NCI-H345 (cell line): ENCODE data around the gene PCYT1A.

Experiments used
- DNase-seq: peaks from one replicate; lab custom pipeline; 2025; lab: John Stamatoyannopoulos, UW

The PCYT1A gene

GRCh38 chr3:196237203-196237602 lies 50.3 kb downstream of the PCYT1A start:
- DNase-seq: no peak

GRCh38 chr3:196236223-196236622 lies 51.3 kb downstream of the PCYT1A start:
- DNase-seq: no peak

- DNase-seq: no peak
These were observed 51.9 kb downstream of the PCYT1A start for GRCh38 chr3:196235452-196236122.

DNA sequence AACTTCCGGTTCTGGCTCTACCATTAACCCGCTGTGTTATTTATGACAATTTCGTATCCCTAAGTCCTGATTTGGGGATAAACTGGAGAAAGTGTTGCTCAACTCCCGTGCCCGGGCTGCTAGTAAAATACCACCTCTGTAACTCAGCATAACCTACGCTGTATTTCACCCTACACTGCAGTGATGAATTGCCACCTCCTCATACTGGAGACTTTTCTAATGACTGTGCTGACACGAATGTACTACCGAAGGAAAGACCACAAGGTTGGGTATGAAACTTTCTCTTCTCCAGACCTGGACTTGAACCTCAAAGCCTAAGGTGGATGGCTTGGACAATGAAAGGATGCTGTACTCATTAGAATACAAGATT lies 54.7 kb downstream of the PCYT1A start:
- DNase-seq: no peak

- DNase-seq: no peak
These were observed 55.2 kb downstream of the PCYT1A start for GRCh38 chr3:196232154-196232881.

DNA sequence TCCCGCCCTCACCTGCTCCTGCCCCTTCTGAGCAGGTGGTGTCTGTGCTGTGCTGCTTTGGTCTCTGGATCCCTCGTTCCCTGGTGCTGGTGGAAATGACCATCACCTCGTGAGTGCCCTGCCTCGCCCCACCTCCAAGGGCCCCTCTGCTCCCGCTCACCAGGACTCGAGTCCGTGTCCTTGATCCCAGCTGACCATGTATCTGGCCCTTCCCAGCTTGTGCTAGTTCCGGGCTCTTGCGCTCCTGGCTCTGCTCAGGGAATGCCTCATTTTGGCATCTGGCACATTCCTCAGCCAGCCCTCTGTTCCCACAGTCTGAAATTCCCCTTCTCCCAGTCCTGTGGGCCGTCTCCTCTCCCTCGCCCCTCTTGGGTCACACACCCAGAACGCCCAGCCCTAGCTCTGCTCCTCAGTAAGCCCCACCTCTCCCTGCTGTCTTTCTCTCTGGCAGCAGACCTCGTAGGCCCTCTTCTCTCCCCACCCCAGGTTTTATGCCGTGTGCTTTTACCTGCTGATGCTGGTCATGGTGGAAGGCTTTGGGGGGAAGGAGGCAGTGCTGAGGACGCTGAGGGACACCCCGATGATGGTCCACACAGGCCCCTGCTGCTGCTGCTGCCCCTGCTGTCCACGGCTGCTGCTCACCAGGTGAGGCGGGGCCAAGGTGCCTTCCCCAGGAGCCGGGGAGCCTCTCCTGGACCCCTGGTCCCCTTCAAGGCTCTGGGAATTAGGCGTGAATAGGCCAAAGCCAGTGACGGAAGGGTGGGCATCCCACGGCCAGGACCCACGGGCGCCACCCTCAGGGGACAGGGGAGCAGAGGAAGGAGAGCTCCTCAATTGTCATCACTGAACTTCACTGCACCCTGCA lies 59.7 kb downstream of the PCYT1A start:
- DNase-seq: no peak

DNA sequence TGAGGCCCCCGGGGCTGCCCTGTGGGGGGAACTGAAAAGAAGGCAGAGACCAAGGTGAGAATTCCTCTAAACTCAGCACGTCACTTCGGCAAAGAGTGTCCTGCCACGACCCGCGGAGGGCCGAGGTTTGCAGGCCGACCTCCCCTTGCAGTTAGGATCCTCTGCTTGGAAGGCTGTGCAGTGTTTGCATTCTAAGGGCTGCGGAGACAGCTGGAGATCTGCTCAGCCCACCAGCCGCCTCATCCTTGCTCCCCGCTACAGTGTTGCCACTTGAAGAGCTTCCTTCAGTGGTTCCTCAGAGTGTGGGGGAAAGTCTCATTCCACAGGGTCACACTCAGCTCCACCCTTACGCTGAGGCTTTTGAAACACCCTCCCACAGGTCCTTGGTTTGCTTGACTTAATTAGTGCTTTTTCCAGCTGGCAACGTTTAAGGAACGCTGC lies 60.4 kb downstream of the PCYT1A start:
- DNase-seq: no peak

DNA sequence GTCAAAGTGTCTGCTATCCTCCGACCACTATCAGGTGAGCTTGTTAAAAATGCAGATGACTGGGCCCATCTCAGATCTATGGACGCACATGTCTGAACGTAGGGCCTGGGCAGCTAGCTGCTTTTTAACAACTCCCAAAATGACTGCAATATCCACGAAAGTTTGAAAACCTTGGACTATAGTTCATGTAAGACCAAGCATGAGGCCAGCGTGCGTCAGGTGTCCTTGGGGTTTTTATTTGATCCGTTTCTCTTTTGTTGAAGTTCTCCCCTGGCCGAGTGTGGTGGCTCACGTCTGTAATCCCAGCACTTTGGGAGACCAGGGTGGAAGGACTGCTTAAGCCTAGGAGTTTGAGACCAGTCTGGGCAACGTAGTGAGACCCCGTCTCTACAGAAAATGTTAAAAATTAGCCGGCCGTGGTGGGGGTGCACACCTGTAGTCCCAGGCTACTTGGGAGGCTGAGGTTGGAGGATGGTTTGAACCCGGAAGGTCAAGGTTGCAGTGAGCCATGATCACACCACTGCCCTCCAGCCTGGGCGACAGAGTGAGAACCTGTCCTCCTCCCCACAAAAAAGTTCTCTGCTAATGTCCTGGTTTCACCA lies 61.7 kb downstream of the PCYT1A start:
- no peak for DNase-seq

GRCh38 chr3:196225086-196225485 lies 62.4 kb downstream of the PCYT1A start:
- no peak for DNase-seq

GRCh38 chr3:196222876-196223595 lies 64.5 kb downstream of the PCYT1A start:
- DNase-seq: peak; percentile 16

DNA sequence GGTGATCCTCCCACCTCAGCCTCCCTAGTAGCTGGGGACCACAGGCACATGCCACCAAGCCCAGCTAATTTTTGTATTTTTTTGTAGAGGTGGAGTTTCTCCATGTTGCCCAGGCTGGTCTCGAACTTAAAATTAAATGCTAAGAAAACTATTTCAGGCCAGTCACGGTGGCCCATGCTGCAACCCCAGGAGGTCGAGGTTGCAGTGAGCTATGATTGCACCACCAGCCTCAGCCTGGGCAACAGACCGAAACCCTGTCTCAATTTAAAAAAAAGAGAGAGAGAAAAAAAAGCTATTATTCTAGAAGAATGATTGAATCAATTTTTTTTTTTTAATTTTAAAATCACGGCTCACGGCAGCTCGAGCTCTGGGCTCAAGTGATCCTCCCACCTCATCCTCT lies 66.5 kb downstream of the PCYT1A start:
- no peak for DNase-seq

- DNase-seq: no peak
These were observed 66.9 kb downstream of the PCYT1A start for GRCh38 chr3:196220587-196220986.

DNA sequence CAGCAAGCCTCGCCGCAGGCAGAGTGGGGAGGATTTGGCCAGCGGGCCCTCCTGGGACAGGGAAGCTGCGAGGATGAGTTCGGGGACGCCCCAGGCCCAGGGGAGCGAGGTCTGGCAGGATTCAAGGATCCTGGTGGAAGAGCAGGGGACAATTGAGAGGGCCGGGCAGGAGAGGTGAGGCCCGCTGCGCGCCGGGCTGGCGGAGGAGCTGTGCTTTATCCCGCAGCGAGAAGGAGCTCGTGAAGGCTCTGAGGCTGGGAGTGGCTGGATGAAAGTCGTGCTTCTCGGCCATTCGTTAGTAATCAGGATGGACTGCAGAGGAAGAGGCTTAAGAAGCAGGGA lies 67.6 kb downstream of the PCYT1A start:
- no peak for DNase-seq

DNA sequence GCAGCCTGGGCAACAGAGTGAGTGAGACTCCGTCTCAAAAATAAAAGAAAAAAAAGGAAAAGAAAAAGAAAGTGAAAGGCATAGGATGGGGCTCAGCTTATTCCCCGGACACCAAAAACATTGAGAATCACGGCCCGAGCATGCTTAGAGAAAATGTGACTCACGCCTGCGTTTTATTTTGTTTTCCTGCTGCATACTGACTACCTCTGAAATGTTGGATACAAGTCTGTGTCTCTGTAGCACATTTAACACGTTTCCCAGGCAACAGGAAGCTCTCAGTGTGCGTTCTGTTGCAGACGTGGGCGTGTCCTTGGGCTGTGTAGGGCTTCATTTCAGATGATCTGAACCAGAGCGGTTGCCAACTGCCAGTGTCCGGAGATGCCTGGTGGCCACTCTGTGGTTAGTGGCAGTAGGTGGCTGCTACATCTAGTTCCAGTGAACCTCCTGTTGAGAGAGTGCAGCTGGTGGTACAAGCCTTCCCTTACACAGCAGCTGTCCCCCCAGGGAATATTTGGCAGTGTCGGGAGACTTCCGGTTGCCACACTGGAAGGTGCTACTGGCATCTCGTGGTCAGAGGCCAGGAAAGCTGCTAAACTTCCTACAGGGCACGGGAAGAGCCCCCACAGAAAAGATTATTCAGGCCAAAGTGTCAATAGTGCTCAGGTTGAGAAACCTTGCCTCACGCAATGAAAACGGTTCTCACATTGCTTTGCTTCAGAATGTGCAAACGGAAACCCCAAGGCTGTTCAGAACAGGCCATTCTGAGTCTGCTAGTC lies 68.1 kb downstream of the PCYT1A start:
- peak; percentile 76 for DNase-seq

- DNase-seq: no peak
These were observed 69.3 kb downstream of the PCYT1A start for GRCh38 chr3:196218155-196218712.

DNA sequence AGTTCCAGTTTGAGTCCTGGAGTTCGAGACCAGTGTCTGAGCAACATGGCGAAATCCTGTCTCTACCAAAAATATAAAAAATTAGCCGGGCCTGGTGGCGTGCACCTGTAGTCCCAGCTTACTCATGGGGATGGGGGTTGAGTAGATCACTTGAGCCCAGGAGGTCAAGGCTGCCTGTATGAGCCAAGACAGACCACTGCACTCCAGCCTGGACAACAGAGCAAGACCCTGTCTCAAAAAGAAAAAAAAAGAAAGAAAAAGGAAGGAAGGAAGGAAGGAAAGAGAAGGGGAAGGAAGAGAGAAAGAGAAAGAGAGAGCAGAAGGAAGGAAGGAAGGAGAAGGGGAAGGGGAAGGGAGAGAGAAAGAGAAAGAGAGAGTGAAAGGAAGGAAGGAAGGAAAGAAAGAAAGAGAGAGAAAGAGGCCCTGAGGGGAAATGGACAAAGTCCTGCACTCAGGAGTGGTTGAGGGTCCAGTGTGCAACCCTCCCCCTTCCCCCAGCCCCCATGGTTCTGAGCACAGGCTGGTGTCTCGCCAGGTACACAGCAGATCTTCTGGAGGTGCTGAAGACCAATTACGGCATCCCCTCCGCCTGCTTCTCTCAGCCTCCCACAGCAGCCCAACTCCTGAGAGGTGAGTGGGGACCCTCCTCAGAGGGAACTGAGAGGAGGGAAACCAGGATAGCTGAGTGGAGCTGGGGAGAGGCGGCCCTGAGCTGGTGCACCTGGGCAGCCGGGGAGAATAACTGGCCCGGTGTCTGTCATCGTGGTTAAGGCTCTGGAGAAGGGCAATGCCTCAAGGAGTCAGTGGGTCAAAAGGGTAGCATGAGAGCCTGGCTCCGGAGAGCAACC lies 70.0 kb downstream of the PCYT1A start:
- no peak for DNase-seq

DNA sequence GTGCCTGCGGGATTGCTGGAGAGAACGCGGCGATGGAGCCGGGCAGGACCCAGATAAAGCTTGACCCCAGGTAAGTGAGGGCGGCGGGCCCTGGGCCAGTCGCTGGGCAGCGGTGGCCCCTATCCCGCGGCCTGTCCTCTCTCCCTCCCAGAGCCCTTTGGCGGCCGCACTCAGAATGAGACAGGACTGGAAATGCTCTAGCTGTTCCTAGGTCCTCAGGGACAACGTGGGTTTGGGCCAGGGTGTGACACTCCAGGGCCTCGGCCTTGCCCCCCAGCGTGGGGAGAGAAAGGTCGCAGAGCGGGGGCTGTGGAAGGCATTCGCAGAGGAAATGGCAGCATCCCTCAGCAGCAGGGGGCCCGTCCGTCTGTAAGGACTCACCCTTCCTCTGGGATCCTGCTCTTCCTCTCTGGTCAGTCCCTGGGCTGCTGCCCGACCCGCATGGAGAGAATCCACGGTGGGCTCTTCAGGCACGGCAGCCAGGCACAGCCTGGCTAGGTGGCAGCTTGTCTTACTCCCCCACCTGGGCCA lies 70.8 kb downstream of the PCYT1A start:
- no peak for DNase-seq

DNA sequence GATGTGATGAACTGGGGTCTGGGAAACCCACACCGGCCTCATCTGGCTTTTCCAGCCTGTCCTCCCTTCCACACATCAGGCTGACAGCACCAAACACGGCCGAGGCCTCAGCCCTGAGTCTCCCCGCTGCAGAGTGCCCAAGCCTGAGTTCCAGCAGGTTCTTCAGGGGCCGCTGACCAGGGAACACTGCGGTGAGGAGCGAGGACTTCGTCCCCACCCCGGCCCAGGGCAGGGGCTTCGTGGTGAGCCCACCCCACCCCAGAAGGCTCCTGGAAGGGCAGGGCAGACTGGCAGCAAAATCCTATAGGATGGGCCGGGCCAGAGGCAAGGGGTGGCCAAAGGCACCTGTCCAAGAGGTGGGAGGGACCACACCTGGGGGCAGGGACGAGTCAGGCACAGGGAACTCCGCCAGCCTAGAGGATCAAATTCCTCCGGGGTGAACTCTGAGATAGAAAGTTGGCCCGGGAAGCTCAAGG lies 71.4 kb downstream of the PCYT1A start, which contains the start of gene SLC51A:
Gene SLC51A, plus strand, starts transcription at position 446 of the 476 bp plus-strand sequence. CDS start 179 bp downstream, outside the sequence.
- no peak for DNase-seq

DNA sequence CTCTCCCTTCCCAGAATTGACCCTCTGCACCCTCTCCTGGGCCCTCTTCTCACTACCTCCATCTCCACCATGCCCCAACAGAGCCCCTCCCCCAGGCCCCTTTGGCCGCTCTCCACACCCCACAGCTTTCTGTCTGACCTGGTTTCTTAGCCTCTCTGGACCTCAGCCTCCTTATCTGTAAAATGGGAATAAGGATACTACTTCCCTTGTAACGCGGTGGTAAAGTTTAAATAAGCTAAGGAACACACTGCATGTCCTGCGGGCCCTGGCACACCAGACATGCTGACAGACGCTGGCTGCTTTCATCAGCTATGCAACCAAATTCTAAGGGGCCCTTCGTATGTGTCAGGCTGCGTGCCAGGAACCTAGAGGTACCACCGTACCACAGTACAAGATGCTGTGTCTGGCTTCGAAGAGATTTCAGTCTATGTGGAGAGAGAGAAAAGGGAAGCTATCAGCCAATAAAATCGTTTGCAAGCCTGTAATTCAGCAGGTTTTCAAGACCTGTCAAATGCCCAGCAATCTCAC lies 72.0 kb downstream of the PCYT1A start:
- no peak for DNase-seq
